Measurements from ENCODE around the gene CKM. TPM values are rescaled to one million over a fixed set of nuclear protein-coding genes. Genes with fewer than 3 reads are reported as not detected.

Gene CKM
- total RNA-seq, 1 donor from 2014 or later = not detected

DNA sequence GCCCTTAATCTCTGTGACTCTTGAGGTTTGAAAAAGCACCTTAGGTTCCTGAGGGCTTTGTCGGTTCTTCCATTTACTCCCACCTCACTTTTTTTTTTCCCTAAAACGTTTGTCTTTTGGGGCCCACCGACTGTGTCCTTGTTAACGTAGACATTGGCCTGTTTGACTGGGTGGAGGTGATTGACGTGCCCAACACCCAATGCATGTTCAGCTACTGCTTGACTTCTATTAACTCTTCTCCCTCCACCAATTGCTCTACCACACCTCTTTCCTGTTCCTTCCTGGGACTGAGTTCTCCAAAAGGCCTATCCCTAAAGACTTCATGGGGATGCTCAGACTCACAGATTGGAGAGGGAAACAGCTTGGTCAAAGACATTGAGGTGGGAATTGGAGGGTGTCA is 17.3 kb downstream of the CKM start:
- no peak overlapping the region for H3K4me3 Mint-ChIP-seq
- TF ChIP-seq, protein P1, sequence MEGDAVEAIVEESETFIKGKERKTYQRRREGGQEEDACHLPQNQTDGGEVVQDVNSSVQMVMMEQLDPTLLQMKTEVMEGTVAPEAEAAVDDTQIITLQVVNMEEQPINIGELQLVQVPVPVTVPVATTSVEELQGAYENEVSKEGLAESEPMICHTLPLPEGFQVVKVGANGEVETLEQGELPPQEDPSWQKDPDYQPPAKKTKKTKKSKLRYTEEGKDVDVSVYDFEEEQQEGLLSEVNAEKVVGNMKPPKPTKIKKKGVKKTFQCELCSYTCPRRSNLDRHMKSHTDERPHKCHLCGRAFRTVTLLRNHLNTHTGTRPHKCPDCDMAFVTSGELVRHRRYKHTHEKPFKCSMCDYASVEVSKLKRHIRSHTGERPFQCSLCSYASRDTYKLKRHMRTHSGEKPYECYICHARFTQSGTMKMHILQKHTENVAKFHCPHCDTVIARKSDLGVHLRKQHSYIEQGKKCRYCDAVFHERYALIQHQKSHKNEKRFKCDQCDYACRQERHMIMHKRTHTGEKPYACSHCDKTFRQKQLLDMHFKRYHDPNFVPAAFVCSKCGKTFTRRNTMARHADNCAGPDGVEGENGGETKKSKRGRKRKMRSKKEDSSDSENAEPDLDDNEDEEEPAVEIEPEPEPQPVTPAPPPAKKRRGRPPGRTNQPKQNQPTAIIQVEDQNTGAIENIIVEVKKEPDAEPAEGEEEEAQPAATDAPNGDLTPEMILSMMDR (IDR thresholded peaks at IDR 0.05; ENCODE audit: unreplicated experiment) = no peak
- no peak overlapping the region for H3K27ac Mint-ChIP-seq
- no peaks in the 10 kb centered on the region for H3K27me3 Mint-ChIP-seq (ENCODE audit: low read depth)
- peaks cover 6% of the 10 kb centered on the region for H3K36me3 Mint-ChIP-seq
- H3K9me3 Mint-ChIP-seq = no peaks in the 10 kb centered on the region
- no peak for DNase-seq (ENCODE audit: low spot score in 2 of 2, unreplicated experiment in 2 of 2)
- peaks cover 10% of the 10 kb centered on the region for H3K4me1 Mint-ChIP-seq

DNA sequence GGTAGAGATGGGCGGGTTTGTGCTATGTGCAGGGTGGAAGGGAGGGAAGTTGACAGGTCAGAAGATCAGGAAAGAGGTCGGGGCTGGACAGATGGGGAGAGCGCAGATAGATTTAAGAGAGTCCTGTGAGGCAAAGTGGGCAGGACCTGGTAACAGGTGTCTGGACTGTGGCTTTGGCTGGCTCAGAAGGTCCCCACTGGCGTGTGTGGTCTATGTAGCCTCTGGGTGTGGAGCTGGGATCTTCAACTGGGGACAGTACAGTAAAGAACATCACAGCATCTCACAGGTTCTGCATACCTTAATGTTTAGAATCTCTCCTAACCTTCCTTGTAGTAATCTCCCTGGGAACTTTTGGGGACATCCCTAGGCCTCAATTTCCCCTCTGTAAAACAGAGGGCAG is 17.7 kb downstream of the CKM start:
- Mint-ChIP-seq H3K36me3 (peaks cover 8% of the 10 kb centered on the region), H3K4me1 (peaks cover 10% of the 10 kb centered on the region), H3K27ac (no peak overlapping the region), H3K9me3 (no peaks in the 10 kb centered on the region), H3K27me3 (ENCODE audit: low read depth) (no peaks in the 10 kb centered on the region), H3K4me3 (no peak overlapping the region)
- TF ChIP-seq, protein P1 (IDR thresholded peaks at IDR 0.05; ENCODE audit: unreplicated experiment) = no peak
- DNase-seq (ENCODE audit: low spot score in 2 of 2, unreplicated experiment in 2 of 2) = no peak

DNA sequence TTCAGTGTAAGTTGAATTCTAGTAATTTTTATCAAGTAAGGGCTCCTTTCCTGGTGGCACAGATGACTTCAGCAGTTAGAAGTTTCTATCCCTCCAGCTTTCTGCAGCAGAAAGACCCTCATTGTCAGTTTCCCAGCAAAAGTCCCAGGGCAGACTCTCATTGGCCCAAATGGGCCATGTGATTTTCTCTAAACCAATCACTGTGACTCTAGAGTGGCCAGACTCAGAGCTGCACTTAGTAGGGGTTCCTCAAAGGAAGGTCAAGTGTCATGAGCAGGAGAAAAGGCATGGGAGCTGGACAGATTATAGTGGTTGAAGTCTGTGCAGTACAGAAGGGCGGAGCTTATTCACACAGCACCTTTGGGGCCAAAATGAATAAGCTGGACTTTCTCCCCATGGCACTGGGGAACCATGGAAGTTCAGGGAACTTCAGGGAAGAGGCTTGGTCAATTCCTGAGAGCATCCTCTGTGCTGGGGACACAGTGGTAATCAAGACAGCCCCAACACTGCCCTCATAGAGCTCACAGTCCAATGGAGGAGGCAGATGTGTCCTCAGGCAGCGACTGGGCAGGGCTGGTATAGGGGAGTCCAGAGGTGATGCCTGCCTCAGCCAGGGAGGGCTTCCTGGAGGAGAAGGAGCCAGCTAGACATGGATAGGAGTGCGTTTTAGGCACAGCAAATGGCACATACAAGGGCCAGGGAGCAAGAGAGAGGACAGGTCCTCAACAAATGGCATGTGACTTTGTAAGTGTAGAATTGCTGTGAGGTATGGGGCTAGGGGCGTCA is 18.3 kb downstream of the CKM start:
- Mint-ChIP-seq H3K27ac (no peak overlapping the region), H3K27me3 (ENCODE audit: low read depth) (no peaks in the 10 kb centered on the region), H3K4me3 (no peak overlapping the region), H3K4me1 (peaks cover 10% of the 10 kb centered on the region), H3K9me3 (no peaks in the 10 kb centered on the region), H3K36me3 (peaks cover 13% of the 10 kb centered on the region)
- TF ChIP-seq, protein P1 (IDR thresholded peaks at IDR 0.05; ENCODE audit: unreplicated experiment) = no peak
- no peak for DNase-seq (ENCODE audit: low spot score in 2 of 2, unreplicated experiment in 2 of 2)

DNA sequence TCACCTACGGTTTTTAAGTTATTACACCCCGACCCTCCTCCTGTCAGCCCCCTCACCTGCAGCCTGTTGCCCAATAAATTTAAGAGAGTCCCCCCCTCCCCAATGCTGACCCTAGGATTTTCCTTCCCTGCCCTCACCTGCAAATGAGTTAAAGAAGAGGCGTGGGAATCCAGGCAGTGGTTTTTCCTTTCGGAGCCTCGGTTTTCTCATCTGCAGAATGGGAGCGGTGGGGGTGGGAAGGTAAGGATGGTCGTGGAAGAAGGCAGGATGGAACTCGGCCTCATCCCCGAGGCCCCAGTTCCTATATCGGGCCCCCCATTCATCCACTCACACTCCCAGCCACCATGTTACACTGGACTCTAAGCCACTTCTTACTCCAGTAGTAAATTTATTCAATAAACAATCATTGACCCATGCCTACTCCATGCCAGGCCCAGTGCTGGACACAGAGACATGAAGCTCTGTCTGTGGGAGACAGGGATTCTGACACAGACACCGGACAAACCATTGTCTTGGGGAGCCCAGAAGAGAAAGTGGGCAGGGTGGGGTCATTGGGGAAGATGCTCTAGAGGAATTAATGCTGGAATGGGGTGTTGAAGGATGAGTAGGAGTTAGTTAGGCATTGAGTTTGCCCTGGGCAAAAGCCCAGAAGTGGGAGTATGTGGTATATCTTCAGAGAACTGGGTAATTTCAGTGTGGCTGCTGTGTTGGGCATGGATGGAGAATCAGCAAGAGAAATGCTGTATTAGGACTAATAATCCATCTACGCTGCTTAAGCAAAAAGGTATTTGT is 19.2 kb downstream of the CKM start:
- no peak overlapping the region for H3K27ac Mint-ChIP-seq
- H3K4me1 Mint-ChIP-seq = peaks cover 10% of the 10 kb centered on the region
- TF ChIP-seq, protein P1 (IDR thresholded peaks at IDR 0.05; ENCODE audit: unreplicated experiment) = no peak
- H3K27me3 Mint-ChIP-seq (ENCODE audit: low read depth) = no peaks in the 10 kb centered on the region
- no peaks in the 10 kb centered on the region for H3K9me3 Mint-ChIP-seq
- no peak overlapping the region for H3K4me3 Mint-ChIP-seq
- DNase-seq (ENCODE audit: low spot score in 2 of 2, unreplicated experiment in 2 of 2) = no peak
- H3K36me3 Mint-ChIP-seq = peaks cover 17% of the 10 kb centered on the region

DNA sequence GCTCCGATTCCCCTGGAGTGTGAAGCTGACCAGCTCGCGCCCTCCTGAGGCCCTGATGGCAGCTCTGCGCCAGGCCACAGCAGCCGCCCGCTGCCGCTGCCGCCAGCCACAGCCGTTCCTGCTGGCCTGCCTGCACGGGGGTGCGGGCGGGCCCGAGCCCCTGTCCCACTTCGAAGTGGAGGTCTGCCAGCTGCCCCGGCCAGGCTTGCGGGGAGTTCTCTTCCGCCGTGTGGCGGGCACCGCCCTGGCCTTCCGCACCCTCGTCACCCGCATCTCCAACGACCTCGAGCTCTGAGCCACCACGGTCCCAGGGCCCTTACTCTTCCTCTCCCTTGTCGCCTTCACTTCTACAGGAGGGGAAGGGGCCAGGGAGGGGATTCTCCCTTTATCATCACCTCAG is 20.3 kb downstream of the CKM start:
- peaks cover 21% of the 10 kb centered on the region for H3K36me3 Mint-ChIP-seq
- no peak overlapping the region for H3K27ac Mint-ChIP-seq
- no peaks in the 10 kb centered on the region for H3K9me3 Mint-ChIP-seq
- H3K4me1 Mint-ChIP-seq = peaks cover 10% of the 10 kb centered on the region
- no peaks in the 10 kb centered on the region for H3K27me3 Mint-ChIP-seq (ENCODE audit: low read depth)
- TF ChIP-seq, protein P1 (IDR thresholded peaks at IDR 0.05; ENCODE audit: unreplicated experiment) = no peak
- DNase-seq (ENCODE audit: low spot score in 2 of 2, unreplicated experiment in 2 of 2) = no peak
- H3K4me3 Mint-ChIP-seq = no peak overlapping the region

Measured in mesothelial cell of epicardium (in vitro differentiated cells).